Measurements from ENCODE around the gene MED25.

Gene MED25

DNA sequence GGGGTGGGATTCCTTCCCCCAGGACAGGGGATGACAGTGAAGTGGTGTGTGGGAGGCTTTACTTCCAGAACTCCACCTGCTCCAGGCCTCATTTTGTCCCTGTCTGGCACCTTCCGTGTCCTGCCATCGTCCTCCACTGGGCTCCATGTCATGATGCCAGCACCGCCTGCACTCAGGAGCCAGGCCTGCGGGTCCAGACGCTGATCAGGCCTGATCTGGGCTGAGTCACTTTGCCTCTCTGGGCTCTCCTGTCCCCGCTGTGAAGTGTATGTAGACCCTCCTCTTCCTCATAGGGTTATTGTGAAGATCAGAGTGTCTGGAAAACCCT lies 14.6 kb upstream of the MED25 start:
- Histone ChIP-seq H3K4me3 (replicated peaks; ENCODE audit: insufficient read depth, low read length) (no peak overlapping the region), H3K27me3 (ENCODE audit: insufficient read depth, poor library complexity, severe bottlenecking) (no peaks in the 10 kb centered on the region), H3K27ac (replicated peaks) (no peak overlapping the region)
- TF ChIP-seq GABPA (IDR thresholded peaks at IDR 0.05; ENCODE audit: low read depth) (no peak), POLR2AphosphoS5 (IDR thresholded peaks at IDR 0.05; ENCODE audit: low read depth) (no peak), SPI1 (IDR thresholded peaks at IDR 0.05; ENCODE audit: borderline replicate concordance, low read depth) (no peak)
- TF ChIP-seq, protein P1, sequence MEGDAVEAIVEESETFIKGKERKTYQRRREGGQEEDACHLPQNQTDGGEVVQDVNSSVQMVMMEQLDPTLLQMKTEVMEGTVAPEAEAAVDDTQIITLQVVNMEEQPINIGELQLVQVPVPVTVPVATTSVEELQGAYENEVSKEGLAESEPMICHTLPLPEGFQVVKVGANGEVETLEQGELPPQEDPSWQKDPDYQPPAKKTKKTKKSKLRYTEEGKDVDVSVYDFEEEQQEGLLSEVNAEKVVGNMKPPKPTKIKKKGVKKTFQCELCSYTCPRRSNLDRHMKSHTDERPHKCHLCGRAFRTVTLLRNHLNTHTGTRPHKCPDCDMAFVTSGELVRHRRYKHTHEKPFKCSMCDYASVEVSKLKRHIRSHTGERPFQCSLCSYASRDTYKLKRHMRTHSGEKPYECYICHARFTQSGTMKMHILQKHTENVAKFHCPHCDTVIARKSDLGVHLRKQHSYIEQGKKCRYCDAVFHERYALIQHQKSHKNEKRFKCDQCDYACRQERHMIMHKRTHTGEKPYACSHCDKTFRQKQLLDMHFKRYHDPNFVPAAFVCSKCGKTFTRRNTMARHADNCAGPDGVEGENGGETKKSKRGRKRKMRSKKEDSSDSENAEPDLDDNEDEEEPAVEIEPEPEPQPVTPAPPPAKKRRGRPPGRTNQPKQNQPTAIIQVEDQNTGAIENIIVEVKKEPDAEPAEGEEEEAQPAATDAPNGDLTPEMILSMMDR (IDR thresholded peaks at IDR 0.05; ENCODE audit: insufficient read depth, low read length) = no peak
- TF ChIP-seq, protein P2, sequence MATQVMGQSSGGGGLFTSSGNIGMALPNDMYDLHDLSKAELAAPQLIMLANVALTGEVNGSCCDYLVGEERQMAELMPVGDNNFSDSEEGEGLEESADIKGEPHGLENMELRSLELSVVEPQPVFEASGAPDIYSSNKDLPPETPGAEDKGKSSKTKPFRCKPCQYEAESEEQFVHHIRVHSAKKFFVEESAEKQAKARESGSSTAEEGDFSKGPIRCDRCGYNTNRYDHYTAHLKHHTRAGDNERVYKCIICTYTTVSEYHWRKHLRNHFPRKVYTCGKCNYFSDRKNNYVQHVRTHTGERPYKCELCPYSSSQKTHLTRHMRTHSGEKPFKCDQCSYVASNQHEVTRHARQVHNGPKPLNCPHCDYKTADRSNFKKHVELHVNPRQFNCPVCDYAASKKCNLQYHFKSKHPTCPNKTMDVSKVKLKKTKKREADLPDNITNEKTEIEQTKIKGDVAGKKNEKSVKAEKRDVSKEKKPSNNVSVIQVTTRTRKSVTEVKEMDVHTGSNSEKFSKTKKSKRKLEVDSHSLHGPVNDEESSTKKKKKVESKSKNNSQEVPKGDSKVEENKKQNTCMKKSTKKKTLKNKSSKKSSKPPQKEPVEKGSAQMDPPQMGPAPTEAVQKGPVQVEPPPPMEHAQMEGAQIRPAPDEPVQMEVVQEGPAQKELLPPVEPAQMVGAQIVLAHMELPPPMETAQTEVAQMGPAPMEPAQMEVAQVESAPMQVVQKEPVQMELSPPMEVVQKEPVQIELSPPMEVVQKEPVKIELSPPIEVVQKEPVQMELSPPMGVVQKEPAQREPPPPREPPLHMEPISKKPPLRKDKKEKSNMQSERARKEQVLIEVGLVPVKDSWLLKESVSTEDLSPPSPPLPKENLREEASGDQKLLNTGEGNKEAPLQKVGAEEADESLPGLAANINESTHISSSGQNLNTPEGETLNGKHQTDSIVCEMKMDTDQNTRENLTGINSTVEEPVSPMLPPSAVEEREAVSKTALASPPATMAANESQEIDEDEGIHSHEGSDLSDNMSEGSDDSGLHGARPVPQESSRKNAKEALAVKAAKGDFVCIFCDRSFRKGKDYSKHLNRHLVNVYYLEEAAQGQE (IDR thresholded peaks at IDR 0.05; ENCODE audit: insufficient replicate concordance, low read depth) = no peak
- no peak for DNase-seq (ENCODE audit: low read depth in 1 of 2, low spot score in 1 of 2)

DNA sequence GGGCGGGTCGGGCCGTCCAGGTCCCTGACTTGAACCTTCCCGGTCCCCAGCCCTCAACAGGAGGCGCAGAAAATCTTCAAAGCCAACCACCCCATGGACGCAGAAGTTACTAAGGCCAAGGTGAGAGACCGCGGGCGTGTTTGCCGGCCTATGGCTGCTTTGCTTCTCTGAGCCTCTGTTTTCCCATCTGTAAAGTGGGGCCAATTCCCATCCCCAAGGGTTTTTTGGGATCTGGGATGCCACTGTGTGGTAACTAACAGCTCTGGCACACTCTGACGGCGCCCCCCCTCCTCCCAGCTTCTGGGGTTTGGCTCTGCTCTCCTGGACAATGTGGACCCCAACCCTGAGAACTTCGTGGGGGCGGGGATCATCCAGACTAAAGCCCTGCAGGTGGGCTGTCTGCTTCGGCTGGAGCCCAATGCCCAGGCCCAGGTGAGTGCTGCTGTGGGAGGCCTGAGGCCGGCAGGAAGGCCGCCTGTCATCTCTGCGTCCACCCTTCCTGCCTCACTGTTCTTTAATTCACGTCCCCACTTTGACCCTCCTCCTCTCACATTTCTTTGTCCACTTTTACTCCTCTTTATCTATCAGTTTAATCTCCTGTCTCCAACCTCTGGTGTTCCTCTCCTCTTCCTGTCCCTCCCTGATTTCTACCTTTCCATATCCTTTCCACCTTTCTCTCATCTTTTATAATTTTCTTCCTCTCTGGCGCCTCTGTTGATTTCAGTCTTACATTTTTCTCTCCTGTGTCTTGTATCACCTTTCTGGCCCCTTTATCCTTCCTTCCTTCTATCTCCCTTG lies 12.1 kb upstream of the MED25 start:
- 0 out of 2 replicates have a peak overlapping the region, but pooled peaks have one; percentile 4 for H3K27ac ChIP-seq (replicated peaks)

DNA sequence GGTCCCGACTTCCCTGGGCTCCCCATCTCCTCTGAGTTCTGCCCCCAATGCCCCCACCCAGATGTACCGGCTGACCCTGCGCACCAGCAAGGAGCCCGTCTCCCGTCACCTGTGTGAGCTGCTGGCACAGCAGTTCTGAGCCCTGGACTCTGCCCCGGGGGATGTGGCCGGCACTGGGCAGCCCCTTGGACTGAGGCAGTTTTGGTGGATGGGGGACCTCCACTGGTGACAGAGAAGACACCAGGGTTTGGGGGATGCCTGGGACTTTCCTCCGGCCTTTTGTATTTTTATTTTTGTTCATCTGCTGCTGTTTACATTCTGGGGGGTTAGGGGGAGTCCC lies 11.5 kb upstream of the MED25 start:
- no peaks in the 10 kb centered on the region for H3K27me3 ChIP-seq (ENCODE audit: insufficient read depth, poor library complexity, severe bottlenecking)
- TF ChIP-seq, protein P2 (IDR thresholded peaks at IDR 0.05; ENCODE audit: insufficient replicate concordance, low read depth) = no peak
- TF ChIP-seq, protein P1 (IDR thresholded peaks at IDR 0.05; ENCODE audit: insufficient read depth, low read length) = no peak
- TF ChIP-seq GABPA (IDR thresholded peaks at IDR 0.05; ENCODE audit: low read depth) = no peak
- no peak for DNase-seq (ENCODE audit: low read depth in 1 of 2, low spot score in 1 of 2)
- 0 out of 2 replicates have a peak overlapping the region, but pooled peaks have one; percentile 4 for H3K27ac ChIP-seq (replicated peaks)
- no peak overlapping the region for H3K4me3 ChIP-seq (replicated peaks; ENCODE audit: insufficient read depth, low read length)

More for the DNA sequence above, 12.1 kb upstream of the MED25 start:
- 0 out of 2 replicates have a peak, but pooled peaks have one; percentile 22 for TF ChIP-seq POLR2AphosphoS5 (IDR thresholded peaks at IDR 0.05; ENCODE audit: low read depth)
- TF ChIP-seq, protein P2 (IDR thresholded peaks at IDR 0.05; ENCODE audit: insufficient replicate concordance, low read depth) = no peak
- TF ChIP-seq, protein P1 (IDR thresholded peaks at IDR 0.05; ENCODE audit: insufficient read depth, low read length) = no peak
- no peak for DNase-seq (ENCODE audit: low read depth in 1 of 2, low spot score in 1 of 2)
- H3K27me3 ChIP-seq (ENCODE audit: insufficient read depth, poor library complexity, severe bottlenecking) = no peaks in the 10 kb centered on the region
- no peak overlapping the region for H3K4me3 ChIP-seq (replicated peaks; ENCODE audit: insufficient read depth, low read length)
